WTC11 (cell line): ENCODE results near the gene IRX4. TPM values are rescaled to one million over a fixed set of nuclear protein-coding genes. Genes with fewer than 3 reads are reported as not detected.

Experiments
- ATAC-seq: fragments of 200-7000 bp; cut with Tn5 transposase; 2 replicates; pipeline ENCODE4 v1.10.0; 2021; ENCODE audit warnings: mild to moderate bottlenecking, moderate library complexity
- CTCF ChIA-PET: fragments of 300-600 bp; sonication (Branson Sonifier 250); formaldehyde crosslinking; loops from one replicate; lab custom pipeline; 2021; ENCODE audit warnings: antibody characterized with exemption; lab: Charles Lee
- POLR2A ChIA-PET: fragments of 350-600 bp; sonication (Branson Sonifier 250); formaldehyde crosslinking; loops from one replicate; lab custom pipeline; 2021; ENCODE audit warnings: antibody characterized with exemption; lab: Charles Lee
- DNase-seq: peaks from one replicate; pipeline ENCODE4 v3.0.0; 2021; ENCODE audit warnings: low spot score
- H3K27ac Mint-ChIP-seq: 2 replicates; pipeline ENCODE4 v1.8.0; 2021; ENCODE audit warnings: mixed read lengths
- H3K27me3 Mint-ChIP-seq: 2 replicates; pipeline ENCODE4 v1.8.0; 2021; ENCODE audit warnings: low read depth, mild to moderate bottlenecking, moderate library complexity, mixed read lengths
- H3K36me3 Mint-ChIP-seq: 2 replicates; pipeline ENCODE4 v1.8.0; 2021; ENCODE audit warnings: mixed read lengths
- H3K4me1 Mint-ChIP-seq: 2 replicates; pipeline ENCODE4 v1.8.0; 2022; ENCODE audit warnings: mixed read lengths
- H3K4me3 Mint-ChIP-seq: 2 replicates; pipeline ENCODE4 v1.8.0; 2021; ENCODE audit warnings: mild to moderate bottlenecking, moderate library complexity, mixed read lengths
- H3K9me3 Mint-ChIP-seq: 2 replicates; pipeline ENCODE4 v1.8.0; 2021; ENCODE audit warnings: mixed read lengths
- ATF3 ChIP-seq: sonication (generic); formaldehyde crosslinking; conservative IDR thresholded peaks from 2 replicates; pipeline ENCODE4 v1.8.1; 2022; ENCODE audit warnings: mild to moderate bottlenecking, missing genetic modification reagents
- ATF6 ChIP-seq: sonication (generic); formaldehyde crosslinking; IDR thresholded peaks from 2 replicates; pipeline ENCODE4 v1.8.1; 2023; ENCODE audit warnings: mild to moderate bottlenecking, missing genetic modification reagents
- CREM ChIP-seq: sonication (generic); formaldehyde crosslinking; IDR thresholded peaks from 2 replicates; pipeline ENCODE4 v1.8.1; 2022; ENCODE audit warnings: mild to moderate bottlenecking, missing genetic modification reagents, moderate library complexity
- E2F4 ChIP-seq: sonication (generic); formaldehyde crosslinking; IDR thresholded peaks from 2 replicates; pipeline ENCODE4 v1.8.1; 2022; ENCODE audit warnings: low read depth, mild to moderate bottlenecking, moderate library complexity, missing genetic modification reagents, borderline replicate concordance
- EMX1 ChIP-seq: fragments of 250-450 bp; sonication (Bioruptor Pico); IDR thresholded peaks from 2 replicates; pipeline ENCODE4 v1.8.0; 2021; ENCODE audit warnings: mild to moderate bottlenecking
- FOXJ3 ChIP-seq: sonication (generic); formaldehyde crosslinking; IDR thresholded peaks from 2 replicates; pipeline ENCODE4 v1.9.0; 2021; ENCODE audit warnings: missing genetic modification reagents, mild to moderate bottlenecking, borderline replicate concordance
- HMGXB4 ChIP-seq: sonication (generic); formaldehyde crosslinking; IDR thresholded peaks from 2 replicates; pipeline ENCODE4 v1.8.1; 2023; ENCODE audit warnings: mild to moderate bottlenecking, moderate library complexity, missing genetic modification reagents
- NFATC4 ChIP-seq: fragments of 250-450 bp; sonication (Bioruptor Pico); IDR thresholded peaks from 2 replicates; pipeline ENCODE4 v1.9.0; 2021; ENCODE audit warnings: mild to moderate bottlenecking
- NFYB ChIP-seq: sonication (generic); formaldehyde crosslinking; conservative IDR thresholded peaks from 2 replicates; pipeline ENCODE4 v1.8.0; 2022; ENCODE audit warnings: low read depth, missing genetic modification reagents
- NR2C2 ChIP-seq: sonication (generic); formaldehyde crosslinking; IDR thresholded peaks from 2 replicates; pipeline ENCODE4 v1.8.0; 2022; ENCODE audit warnings: mild to moderate bottlenecking, missing genetic modification reagents
- ZBTB43 ChIP-seq: sonication (generic); formaldehyde crosslinking; IDR thresholded peaks from 2 replicates; pipeline ENCODE4 v1.8.1; 2023; ENCODE audit warnings: mild to moderate bottlenecking, missing genetic modification reagents
- ZMAT4 ChIP-seq: fragments of 250-450 bp; sonication (Bioruptor Pico); IDR thresholded peaks from 2 replicates; pipeline ENCODE4 v1.9.0; 2021; ENCODE audit warnings: mild to moderate bottlenecking
- ZNF138 ChIP-seq: sonication (generic); formaldehyde crosslinking; conservative IDR thresholded peaks from 2 replicates; pipeline ENCODE4 v1.8.1; 2022; ENCODE audit warnings: mild to moderate bottlenecking, moderate library complexity, missing genetic modification reagents
- ZNF281 ChIP-seq: sonication (generic); formaldehyde crosslinking; IDR thresholded peaks from 2 replicates; pipeline ENCODE4 v1.8.0; 2023; ENCODE audit warnings: mild to moderate bottlenecking, missing genetic modification reagents
- ZNF317 ChIP-seq: sonication (generic); formaldehyde crosslinking; IDR thresholded peaks from 2 replicates; pipeline ENCODE4 v1.8.1; 2023; ENCODE audit warnings: low read depth, mild to moderate bottlenecking, moderate library complexity, missing genetic modification reagents, borderline replicate concordance
- ZNF396 ChIP-seq: fragments of 250-450 bp; sonication (Bioruptor Pico); IDR thresholded peaks from 2 replicates; pipeline ENCODE4 v1.8.0; 2021; ENCODE audit warnings: mild to moderate bottlenecking, moderate library complexity, borderline replicate concordance
- ZNF671 ChIP-seq: fragments of 250-450 bp; sonication (Bioruptor Pico); IDR thresholded peaks from 2 replicates; pipeline ENCODE4 v1.8.0; 2021; ENCODE audit warnings: mild to moderate bottlenecking
- ZSCAN18 ChIP-seq: fragments of 250-450 bp; sonication (Bioruptor Pico); IDR thresholded peaks from 2 replicates; pipeline ENCODE4 v2.1.2; 2022; ENCODE audit warnings: mild to moderate bottlenecking, moderate library complexity
- total RNA-seq: library from RNA; stranded (reverse); gene quantifications from 3 replicates; pipeline ENCODE4 v1.2.3, GENCODE V29; 2021

IRX4 gene
- total RNA-seq, 1 experiment from 2014 or later: 9.0 TPM

- Mint-ChIP-seq H3K4me3 (no peak overlapping the region), H3K27me3 (no peaks in the 10 kb centered on the region; the same call in 1 of the 2 replicates), H3K4me1 (no peaks in the 10 kb centered on the region), H3K27ac (no peak overlapping the region), H3K36me3 (no peaks in the 10 kb centered on the region), H3K9me3 (no peaks in the 10 kb centered on the region)
- DNase-seq (no peak), ATAC-seq (no peak)
- TF ChIP-seq ZMAT4 (CRISPR knock-in tag) (no peak), ZNF396 (CRISPR knock-in tag) (no peak), NFYB (no peak), ZBTB43 (CRISPR knock-in tag) (no peak), HMGXB4 (CRISPR knock-in tag) (no peak), FOXJ3 (CRISPR knock-in tag) (no peak), NR2C2 (CRISPR knock-in tag) (no peak), ZNF138 (no peak), EMX1 (no peak), CREM (CRISPR knock-in tag) (no peak), ZNF671 (CRISPR knock-in tag) (no peak), ZSCAN18 (CRISPR knock-in tag) (no peak), ATF6 (no peak), ZNF317 (CRISPR knock-in tag) (no peak), E2F4 (CRISPR knock-in tag) (no peak), NFATC4 (CRISPR knock-in tag) (no peak), ZNF281 (CRISPR knock-in tag) (no peak), ATF3 (CRISPR knock-in tag) (no peak)
- ChIA-PET CTCF (interaction anchor here (1.0 kb wide), 1 partner anchor 102 kb away, joined by 3 read pairs; no protein-coding TSS in a partner anchor), POLR2A (no interaction called here)
Measured at GRCh38 chr5:1865486-1865885, 17.2 kb downstream of the IRX4 start.
